ENCODE results near the gene NOS3. TPM values are rescaled to one million over a fixed set of nuclear protein-coding genes. Genes with fewer than 3 reads are reported as not detected.

NOS3 gene
- polyA plus RNA-seq, 1 donor = 9.2 TPM

DNA sequence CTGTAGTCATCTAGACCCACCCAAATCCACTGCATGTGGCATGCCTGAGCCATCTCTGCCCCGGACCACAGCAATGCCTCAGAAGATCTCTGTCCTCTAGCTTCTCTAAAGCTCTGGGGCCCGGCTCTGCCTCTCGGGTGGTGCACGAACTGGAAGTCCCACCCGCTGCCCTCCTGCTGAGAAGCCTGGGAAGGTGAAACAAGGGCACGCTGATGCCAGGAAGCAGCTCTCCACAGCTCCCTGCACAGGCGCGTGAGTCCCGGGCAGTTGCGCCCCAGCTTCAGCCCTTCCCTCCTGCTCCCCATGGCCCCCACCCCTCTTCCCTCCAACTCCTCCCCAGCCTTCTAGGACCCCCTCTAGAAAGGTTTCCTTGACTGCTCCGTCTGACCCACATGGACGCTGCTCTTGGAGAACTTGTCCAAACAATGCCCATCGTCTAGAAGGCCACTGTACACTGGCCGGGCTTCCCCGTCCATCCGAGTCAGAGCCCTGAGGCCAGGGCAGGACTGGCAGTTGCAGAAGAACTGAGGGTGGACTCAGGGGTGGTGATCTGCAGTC lies 25.5 kb upstream of the NOS3 start:
- no peak for DNase-seq

DNA sequence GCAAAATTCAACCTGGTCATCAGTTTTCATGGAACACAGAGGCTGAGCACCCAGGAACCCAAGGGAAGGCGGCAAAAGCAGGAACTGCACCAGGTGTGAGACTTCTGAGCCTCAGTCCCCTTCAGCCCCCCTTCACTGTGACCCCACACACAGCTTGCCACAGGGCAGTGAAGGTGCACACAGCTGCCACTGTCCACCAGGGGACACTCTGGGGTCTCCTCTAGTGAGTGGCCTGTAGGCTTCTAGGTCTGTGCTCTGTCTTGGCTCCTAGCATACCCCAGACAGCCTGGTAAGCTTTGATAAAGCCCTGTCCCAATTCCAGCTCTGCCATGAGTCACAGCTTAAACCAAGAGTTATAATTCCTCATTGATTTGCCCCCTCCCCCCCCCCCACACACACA lies 24.8 kb upstream of the NOS3 start:
- DNase-seq = no peak

DNA sequence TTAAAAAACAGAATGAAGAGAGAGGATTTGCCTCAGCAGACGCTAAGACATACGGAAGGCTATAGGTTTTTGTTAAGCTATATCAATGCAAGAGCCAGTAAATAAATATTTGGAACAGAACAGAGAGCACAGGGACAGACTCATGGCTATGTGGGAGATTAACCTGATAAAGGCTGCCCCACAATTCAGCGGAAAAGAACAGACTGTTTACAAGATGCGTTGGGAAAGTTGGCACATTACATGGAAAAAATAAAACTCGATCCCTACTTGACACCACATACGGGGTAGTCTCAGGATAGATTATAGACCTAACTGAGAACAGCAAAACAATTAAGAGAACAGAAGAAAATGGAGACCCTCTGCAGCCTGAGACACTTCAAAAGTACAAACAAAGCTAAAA lies 23.5 kb upstream of the NOS3 start:
- DNase-seq = no peak

DNA sequence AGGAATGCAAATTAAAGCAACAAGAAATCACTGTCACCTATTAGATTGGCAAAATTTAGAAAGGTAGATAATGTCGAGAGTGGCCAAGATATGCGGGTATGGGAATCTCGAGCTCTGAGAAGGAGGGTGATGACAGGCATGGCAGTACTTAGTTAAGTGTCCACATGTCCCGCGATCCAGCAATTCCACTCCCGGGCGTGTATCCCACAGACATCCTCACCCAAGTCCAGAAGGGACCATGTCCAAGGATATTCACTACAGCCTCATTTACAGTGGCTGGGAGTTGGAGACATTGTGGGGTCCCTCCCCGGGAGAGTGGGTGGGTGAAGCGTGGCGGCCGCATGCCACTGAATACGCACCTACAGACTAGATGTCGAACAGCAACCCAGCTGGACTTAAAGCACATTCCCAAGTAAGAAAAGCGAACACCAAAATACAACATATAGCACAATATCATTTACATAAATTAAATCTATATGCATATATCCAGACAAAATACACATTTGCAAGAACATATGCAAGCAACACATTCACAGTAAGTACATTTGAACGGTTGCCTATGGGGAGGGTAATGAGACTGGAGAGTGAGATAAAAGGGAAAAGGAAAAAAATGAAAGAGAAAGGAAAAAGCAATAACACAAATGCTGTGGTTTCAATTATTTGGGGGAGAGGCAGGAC lies 22.6 kb upstream of the NOS3 start:
- no peak for DNase-seq

DNA sequence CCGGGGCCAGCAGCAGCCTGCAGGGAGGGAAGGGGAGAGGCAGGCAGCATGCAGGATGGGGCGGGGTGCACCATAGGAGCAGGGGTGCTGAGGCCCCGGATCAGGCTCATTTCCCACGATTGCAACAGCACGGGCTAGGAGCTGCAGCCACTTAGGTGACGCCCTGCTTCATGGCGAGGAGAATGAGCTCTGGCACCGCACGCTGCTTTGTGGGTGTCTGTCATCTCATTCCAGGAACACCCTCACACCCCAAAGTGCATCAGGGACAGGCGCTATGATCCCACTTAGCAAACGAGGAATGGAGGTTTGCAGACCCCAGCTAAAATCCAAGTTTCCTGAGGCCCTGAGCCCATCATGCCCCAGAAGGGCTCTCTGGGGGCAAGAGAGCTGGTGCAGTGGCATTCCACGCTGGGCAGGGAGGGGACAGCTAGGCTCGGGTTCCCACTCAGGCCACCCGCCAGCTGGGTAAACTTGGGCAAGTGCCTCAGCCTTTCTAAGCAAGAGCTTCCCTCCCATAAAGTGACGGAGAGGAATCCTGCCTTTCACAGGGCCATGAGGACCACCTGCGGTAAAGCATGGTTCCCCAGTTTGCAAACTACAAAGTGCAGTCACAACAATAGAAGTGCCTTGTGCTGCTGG lies 22.0 kb upstream of the NOS3 start:
- DNase-seq = no peak

DNA sequence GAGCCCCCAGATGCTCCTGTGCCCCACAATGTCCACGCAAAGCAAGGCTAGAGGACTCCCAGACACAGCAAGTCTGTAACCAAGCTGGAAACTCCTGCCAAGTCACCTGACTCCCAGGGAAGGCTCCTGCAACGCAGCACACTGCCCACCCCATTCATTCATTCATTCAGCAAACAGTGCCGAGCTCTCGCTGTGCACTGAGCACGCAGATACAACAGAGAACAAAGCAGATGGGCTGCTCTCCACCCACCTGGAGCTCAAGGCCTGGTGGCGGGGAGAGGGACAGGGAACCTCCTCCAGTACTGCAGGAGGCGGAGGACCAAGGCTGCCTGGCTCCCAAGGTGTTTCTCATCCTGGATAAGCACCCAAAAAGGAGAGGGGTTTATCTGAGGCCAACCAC lies 21.3 kb upstream of the NOS3 start:
- DNase-seq = no peak

DNA sequence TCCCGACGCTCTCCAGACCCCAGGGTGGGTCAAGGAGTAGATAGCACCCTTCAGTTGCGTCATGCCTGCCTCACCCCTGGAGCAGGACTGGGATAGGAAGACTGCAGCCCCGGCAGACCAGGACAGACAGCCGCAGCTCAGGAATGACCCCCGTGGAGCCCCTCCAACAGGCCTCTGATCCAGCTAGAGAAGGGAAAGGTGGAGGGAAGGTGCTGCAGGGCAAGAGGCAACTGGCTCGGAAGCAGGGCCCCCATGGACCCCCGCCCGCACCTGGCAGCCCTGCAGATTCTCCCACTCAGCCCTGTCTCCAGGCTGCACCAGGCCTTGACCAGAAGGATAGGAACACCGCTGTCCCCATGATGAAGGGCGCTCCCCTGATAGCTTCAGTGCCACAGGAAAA lies 20.4 kb upstream of the NOS3 start:
- DNase-seq = no peak

DNA sequence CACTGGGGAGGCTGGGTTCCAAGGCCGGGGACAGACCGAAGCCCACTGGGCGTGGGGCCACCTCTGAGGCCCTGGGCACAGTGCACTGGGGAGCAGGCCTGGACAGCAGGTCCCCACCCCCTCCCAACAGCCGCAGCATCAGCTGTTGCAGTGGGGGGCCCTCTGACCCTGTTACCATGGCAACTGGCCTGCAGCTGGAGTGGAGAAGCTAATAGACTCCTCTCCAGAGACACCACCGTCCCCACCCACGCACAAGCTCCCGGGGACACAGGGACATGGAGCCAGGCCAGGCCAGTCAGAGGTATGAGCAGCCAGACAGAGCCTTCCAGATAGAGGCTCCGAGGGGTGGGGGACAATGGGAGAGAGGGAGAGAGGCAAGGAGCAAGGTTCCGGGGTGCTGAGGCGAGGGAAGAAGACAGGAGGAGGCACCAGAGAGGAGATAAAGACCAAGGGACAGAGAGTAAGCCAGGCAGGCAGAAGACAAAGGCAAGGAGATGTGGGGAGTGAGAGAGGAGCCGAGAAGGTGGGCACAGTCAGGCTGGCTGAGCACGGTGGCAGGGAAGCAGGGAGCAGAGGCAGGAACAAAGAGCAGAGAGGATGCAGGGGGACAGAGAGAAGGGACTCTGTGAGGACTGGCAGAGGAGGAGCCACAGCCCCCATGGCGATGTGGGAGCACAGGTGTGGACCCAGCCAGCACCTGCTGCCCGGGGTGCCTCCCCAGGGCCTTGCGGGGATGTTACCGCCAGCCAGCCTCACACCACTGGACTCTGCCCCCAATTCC lies 19.4 kb upstream of the NOS3 start:
- peak; percentile 60 for DNase-seq

DNA sequence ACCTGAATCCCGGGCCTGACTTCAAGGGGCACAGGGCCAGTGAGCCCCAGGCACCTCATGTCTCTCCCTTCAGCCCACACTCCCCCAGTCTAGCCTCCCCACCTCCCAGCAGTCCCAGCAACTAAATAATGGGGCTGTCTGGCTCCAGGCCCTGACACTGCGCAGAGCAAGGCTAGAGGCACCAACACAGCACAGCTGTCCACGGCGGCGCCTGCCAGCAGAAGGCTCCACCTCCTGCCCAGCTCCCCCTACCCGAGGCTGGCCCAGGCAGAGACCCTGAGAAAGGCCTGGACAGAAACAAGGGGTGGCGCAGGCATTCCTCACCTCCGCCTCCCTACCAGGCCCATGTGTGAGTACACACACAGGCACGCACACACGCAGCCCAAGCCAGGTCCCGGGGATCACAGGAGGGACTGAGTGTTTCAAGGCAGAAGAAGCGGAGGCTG lies 18.8 kb upstream of the NOS3 start:
- peak; percentile 58 for DNase-seq

DNA sequence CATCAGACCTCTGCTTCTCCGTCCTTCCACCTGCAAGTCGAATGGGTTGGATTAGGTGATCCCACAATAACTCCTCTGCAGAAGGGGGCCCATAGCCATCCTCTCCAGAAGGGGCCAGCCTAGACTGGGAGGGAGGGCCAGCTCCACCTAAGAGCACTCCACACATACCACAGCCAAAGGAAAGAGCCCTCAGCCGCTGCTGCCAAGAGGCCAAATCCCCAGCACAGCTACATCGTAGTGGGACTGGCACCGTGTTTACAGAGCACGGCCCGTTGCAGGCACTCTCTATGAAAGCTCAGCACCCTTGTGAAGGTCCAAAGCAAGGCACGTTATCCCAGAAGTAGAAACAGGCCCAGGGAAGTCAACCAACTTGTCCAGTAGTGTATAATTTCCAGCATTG lies 18.1 kb upstream of the NOS3 start:
- no peak for DNase-seq

DNA sequence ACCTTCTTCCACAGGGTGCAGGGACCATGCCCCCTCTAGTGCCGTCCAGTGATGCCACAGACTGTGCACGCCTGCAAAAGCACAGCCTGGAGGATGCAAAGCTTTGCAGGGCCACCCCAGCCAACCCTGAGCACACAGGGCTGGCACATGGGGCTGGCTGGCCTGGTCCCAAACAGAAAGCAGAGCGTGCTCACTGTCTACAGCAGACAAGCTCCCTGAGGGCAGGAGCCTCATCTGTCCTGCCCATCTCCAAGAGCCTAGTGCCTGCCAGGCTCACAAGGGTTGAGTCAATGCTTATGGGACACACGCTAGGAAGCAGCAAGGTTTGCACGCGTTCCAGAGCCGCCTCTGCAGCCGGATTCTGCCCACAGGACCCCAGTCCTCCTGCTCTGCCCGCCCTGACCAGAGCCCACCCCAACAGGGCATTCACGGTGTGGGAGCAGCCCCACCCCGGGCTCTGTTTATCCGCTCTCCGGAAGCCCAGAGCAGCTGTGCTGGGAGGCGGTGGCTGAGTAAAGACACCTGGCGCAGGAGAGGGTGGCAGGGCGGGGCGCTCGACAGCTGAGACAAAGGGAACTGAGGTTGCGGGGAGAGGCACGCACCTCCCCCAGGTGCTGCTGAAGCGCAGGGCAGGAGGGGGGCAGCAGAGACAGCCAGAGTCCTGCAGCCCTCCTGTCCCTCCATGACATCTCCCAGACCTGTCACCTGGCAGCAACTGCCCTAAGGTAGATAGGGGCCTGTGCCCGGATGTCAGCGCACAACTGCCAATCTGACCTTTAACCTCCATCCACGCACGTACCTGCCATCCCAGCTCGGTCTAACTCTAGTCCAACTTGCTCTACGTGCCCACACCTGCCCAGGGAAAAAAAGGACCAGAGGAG lies 17.0 kb upstream of the NOS3 start:
- DNase-seq = no peak

DNA sequence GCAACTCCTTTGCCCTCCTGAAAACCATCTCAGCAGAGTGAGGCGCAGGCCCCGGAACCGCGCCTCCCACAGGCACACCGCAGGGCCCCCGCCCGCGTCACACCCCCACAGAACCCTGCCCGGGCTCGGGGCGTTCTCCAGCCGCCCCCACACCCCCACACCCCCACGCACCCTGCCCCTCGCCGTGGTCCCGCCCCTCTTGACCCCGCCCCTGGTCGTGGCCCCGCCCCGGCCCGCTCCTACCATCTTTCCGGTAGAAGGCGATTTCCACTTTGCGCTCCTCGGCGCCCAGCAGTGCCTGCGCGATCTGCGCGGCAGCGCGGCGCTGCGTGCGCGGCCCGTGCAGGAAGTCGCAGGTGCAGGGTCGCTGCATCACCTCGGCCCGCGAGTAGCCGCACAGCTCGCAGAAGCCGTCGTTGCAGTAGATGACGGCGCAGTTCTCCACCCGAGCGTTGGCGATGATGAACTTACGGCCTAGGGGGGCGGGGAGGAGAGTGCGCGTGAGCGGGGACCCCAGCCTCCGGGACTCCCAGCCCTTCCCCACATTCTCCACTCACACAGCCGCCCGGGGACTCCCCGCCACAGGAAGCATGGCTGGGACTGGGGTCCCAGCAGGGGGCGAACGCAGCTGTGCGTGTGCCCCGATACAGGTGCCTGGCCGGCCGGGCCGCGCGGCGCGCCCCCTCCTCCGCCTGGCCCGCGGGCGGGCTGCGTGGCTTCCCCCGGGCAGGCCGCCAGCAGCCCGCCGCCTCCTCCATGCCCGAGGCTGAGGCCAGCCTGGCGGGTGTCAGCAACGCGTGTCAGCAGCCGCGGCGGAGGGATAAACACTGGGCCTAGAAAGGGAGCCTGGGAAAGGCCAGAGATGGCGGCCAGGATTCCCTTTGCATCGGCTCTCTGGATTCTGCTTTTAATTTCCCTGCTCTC lies 16.1 kb upstream of the NOS3 start:
- no peak for DNase-seq

DNA sequence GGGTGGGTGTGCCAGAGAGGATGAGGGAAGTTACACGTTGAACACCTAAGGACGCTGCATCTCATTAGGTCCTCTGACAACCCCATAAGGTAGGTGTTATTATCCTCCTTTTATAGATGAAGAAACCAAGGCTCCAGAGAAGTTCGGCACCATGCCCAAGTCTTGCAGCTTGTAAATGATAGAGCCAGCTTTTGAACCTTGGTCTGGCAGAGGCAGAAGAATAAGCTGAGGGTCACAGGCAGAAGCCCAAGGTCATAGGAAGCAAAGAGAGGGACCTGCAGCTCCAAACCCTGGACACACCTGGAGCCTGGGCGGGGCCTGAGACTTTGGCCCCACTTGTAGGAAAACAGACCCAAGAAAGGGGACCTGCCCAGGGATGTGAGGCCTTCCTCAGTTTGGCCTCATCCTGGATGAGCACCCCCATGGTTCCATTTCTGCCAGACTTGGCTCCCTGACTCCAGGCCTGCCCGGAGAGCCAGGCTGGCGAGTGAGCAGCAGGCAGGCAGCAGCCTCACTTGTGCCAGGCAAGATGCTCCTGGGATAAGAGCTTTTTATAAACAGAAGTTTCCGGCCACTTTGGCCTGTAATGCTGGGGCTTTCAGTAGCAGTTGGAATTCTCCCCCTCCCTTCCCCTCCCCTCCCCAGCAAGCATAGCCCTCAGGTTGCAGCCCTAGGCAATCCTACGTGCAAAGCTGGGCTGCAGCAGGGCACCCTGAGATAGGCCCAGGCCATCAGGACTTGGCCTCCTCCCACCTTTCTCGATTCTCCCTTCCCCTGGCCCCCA lies 15.1 kb upstream of the NOS3 start:
- no peak for DNase-seq

DNA sequence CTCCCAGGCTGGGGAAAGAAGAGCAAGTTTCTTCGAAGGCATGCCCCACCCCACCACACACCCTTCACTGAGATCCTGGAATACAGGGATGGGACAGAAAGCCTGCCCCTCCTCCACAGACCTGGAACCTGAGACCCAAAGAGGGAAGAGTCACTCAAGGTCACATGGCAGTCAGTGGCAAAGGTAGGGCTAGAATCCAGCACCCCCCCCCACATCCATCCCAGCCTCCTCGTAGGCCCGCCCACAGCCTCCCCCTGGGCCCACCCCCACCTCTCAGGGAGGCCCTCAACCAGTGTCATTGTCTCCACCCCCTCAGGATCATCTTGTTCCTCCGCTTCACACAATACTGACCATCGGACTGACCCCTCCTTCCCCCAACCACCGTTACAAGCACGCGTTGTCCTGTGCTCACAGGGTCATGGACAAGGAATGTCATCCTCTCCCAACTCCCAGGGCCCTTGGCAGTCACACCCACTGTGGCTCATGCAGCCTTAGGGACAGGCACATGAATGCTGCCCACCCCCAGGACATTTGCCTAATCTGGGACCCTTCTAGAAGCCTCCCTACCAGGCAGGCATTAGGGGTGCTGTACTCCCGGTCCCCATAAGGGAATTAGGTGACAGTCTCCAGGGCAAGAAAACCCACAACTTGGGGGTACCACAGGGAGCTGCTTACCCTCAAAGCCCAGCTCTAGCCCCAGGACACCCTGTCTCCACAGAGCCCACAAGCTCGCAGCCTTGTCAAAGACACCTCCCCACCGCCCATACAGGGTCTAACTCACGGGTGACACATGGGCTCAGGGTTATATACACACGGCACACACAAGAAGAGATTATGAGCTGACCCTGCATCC lies 14.1 kb upstream of the NOS3 start:
- DNase-seq = no peak

DNA sequence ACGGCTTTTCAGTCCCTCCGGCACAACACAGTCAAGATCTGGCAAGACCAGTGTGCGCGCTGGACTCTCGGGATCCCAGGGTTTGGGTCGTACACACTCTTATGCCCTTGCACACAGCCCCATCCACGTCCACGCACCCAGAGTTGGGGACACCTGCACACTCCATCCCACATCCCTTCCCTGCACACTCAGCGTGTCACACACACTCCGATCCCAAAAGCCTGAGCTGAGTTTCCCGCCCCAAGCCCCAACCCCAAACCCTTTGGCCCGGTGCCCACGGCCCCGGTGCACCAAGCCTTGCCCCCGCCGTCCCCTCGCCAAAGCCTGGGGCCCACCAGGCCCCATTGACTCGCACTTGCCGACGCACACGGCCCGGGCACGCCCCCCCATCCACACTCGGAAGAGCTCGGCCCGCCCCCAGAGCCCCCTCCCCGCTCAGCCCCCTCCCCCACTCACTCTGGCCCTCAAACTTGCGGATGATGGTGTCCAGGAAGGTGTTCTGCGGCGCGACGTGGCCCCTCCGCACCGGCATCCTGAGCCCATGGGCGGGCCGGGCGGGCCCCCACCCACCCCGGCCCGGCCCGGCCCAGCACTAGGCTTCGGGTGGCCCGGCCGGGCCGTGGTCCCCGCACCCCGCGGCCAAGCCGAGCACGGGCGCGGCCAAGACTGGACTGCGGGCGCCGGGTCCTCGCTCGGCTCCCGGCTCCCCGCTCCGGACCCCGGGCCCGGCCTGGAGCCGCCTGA lies 13.3 kb upstream of the NOS3 start:
- DNase-seq = no peak

DNA sequence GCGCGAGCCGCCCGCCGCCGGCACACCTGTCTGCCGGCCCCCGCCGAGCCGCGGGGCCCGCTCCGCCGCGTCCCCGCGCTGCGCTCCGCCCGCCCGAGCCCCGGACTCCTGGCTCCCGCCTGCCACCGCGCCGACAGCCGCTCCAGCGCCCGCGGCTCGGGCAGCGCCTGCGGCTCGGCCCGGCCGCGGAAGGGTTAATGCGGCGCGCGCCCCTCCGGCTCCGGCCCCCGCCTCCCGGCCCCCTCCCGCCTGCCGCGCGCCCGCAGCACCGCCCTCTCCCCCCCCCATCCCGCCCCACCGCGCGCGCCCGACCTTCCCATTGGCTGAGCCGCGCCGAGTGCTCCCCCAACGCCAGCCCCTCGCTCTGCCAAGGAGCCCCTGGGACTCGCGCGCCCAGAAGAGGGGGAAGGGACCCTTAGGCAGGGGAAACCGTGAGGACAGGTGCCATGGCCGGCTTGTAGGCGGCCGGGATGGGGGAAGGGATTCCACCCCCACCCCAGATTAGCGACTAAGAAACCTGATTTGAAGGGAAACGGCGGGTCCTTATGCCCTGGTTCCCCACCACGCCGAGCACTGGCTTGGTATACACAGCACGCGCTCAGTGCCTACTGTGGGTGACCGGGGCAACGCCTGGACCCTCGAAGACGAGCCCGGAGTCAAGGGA lies 12.6 kb upstream of the NOS3 start, which contains the start of gene KCNH2:
Gene KCNH2, minus strand, starts transcription at position 196 of the 664 bp plus-strand sequence. CDS start 408 bp downstream, outside the sequence.
- DNase-seq = peak; percentile 53

DNA sequence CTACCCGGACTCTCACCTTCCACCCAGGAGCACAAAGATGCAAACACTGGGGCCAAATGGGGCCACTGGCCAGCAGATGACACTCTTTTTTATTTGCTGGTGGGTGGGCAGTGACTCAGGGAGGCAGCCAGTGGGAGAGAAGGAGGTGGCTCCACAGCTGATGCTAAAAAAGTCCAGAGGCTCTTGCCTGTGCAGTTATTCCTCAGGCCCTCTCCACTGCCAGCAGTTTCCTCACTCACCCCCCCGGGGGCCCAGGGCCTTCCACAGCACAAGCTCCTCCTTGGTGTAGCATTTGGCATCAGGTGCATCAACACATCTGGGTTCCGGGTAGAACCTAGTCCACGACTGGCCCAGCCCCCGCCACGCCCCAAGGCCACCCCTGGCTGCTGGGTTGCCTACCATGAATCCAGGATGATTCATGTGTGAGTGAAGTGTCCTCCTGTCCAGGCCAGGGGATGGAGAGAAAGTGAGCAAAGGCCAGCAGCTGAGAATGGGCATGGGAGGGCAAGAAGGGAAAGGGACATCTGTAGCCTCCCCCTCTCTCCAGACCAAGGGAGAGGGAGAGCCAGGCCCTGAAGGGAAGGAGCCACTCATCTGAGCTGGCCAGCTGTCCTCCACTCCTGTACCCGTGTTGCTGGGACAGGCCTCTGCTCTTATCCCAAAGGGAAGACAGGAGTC lies 11.0 kb upstream of the NOS3 start:
- DNase-seq = peak; percentile 31

All from hindlimb muscle (tissue), 1 donor.